ENCODE results near the gene SEC31A. TPM values are rescaled to one million over a fixed set of nuclear protein-coding genes. Genes with fewer than 3 reads are reported as not detected.
"Not testable (repeated sequence)": the region's sequence is repeated elsewhere in the genome, so short reads cannot be mapped to it uniquely, and the experiment has no call there.

Gene SEC31A
- total RNA-seq, 4 donors from 2014 or later, result 117 to 458 (median 253) TPM

DNA sequence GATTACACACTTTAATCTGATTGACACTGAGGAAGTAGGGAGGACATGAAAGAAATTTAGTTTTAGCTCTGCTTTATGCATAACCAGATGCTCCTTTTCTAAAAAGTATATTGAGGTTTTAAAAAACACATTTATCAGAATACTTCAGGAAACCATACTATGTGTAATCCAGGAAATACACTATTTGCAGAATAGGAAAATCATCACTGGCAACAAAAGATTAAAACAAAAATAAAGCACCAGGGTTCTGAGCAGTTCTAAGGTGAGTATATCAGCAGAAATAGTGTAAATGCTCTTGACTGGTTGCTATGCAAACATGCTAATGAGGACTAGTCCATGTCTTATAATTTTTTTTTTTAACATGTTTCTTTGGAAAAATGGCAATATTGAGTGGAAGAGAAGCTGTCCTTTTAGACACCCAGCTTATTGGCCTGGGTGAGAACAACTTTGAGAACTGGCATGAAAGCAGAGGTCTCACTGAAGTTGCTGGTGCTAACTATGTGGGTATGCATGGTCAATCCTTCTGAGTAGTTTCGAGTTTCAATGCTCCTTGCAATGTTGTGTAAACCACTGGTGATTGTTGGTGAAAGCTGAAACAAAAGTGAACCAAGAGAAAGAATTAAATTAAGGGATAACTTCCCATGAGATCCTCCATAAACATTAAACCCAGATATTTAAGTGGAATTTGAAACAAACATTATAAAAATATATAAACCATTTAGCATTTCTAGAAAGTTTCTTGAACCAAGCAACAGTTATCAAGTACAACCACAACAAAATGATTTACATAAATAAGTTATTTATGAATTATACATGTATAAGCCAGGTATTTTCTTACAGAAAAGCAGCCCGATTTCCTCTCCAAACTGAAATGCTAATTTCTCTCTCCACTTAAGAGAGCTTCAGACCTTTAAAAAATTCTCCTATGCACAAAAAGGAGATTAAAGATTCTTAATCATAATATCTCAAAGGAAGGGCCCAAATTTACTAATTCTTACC, 72.0 kb downstream of the SEC31A start:
- Histone ChIP-seq H3K9me3 (no peaks in the 10 kb centered on the region), H3K4me1 (no peaks in the 10 kb centered on the region), H3K36me3 (no peaks in the 10 kb centered on the region), H3K27me3 (no peaks in the 10 kb centered on the region), H3K4me3 (no peak overlapping the region), H3K27ac (no peak overlapping the region)
- TF ChIP-seq, protein P1, sequence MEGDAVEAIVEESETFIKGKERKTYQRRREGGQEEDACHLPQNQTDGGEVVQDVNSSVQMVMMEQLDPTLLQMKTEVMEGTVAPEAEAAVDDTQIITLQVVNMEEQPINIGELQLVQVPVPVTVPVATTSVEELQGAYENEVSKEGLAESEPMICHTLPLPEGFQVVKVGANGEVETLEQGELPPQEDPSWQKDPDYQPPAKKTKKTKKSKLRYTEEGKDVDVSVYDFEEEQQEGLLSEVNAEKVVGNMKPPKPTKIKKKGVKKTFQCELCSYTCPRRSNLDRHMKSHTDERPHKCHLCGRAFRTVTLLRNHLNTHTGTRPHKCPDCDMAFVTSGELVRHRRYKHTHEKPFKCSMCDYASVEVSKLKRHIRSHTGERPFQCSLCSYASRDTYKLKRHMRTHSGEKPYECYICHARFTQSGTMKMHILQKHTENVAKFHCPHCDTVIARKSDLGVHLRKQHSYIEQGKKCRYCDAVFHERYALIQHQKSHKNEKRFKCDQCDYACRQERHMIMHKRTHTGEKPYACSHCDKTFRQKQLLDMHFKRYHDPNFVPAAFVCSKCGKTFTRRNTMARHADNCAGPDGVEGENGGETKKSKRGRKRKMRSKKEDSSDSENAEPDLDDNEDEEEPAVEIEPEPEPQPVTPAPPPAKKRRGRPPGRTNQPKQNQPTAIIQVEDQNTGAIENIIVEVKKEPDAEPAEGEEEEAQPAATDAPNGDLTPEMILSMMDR (IDR thresholded peaks at IDR 0.05), result no peak
- TF ChIP-seq POLR2A (IDR thresholded peaks at IDR 0.05), result no peak
- intact Hi-C loops (cut with DNase I; ENCODE audit: low total_unique reads), result no loop called here
- DNase-seq, result no peak

DNA sequence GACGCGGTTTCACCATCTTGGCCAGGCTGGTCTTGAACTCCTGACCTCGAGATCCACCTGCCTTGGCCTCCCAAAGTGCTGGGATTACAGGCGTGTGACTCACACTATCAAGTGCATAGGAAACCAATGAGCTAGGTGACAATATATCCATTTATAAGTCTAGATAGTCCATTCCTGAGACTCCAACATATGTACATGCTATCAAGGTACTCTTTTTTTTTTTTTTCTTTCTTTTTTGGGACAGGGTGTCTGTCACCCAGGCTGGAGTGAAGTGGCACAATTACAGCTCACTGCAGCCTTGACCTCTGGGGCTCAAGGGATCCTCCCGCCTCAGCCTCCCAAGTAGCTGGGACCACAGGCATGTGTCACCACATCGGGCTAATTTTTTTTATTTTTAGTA, 74.1 kb downstream of the SEC31A start:
- H3K27ac ChIP-seq; DNase-seq; H3K9me3 ChIP-seq; H3K27me3 ChIP-seq; H3K36me3 ChIP-seq; H3K4me1 ChIP-seq; H3K4me3 ChIP-seq; intact Hi-C loops (cut with DNase I; ENCODE audit: low total_unique reads): not testable (repeated sequence)

DNA sequence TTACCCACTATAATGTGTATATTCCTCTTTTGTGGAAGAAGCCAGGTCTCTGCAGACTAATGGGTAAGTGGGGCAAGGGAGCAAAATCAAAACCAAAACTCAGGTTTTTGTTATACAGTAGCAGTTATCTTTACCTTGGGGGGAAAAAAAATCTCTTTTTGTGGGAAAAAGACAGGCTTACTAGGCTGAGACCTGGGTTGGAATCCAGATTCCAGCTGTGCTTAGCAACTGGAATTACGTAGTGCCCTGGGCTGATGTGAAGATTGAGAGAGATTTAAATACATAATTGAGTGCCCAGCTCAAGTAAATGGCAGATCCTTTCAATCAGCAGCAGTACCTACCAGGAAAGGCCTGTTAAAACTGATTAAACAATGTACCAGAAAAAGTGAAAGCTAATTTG, 76.9 kb downstream of the SEC31A start:
- no peaks in the 10 kb centered on the region for H3K4me1 ChIP-seq
- no peaks in the 10 kb centered on the region for H3K27me3 ChIP-seq
- no peaks in the 10 kb centered on the region for H3K9me3 ChIP-seq
- TF ChIP-seq POLR2A (IDR thresholded peaks at IDR 0.05), result no peak
- TF ChIP-seq, protein P1 (IDR thresholded peaks at IDR 0.05), result no peak
- H3K27ac ChIP-seq, result no peak overlapping the region
- no peak for DNase-seq
- intact Hi-C loops (cut with DNase I; ENCODE audit: low total_unique reads), result no loop called here
- H3K4me3 ChIP-seq, result no peak overlapping the region
- no peaks in the 10 kb centered on the region for H3K36me3 ChIP-seq

- no peak overlapping the region for H3K4me3 ChIP-seq
- H3K9me3 ChIP-seq, result no peaks in the 10 kb centered on the region
- DNase-seq, result no peak
- TF ChIP-seq, protein P1 (IDR thresholded peaks at IDR 0.05), result no peak
- TF ChIP-seq POLR2A (IDR thresholded peaks at IDR 0.05), result no peak
- H3K27me3 ChIP-seq, result no peaks in the 10 kb centered on the region
- intact Hi-C loops (cut with DNase I; ENCODE audit: low total_unique reads), result no loop called here
- peak overlapping the region; percentile 32 to 53 for H3K27ac ChIP-seq
- no peaks in the 10 kb centered on the region for H3K4me1 ChIP-seq
- no peaks in the 10 kb centered on the region for H3K36me3 ChIP-seq
Observed at GRCh38 chr4:82811838-82812341, 79.1 kb downstream of the SEC31A start.

- H3K27me3 ChIP-seq, result no peaks in the 10 kb centered on the region
- no peak for DNase-seq
- H3K27ac ChIP-seq, result no peak overlapping the region
- no peaks in the 10 kb centered on the region for H3K9me3 ChIP-seq
- H3K36me3 ChIP-seq, result no peaks in the 10 kb centered on the region
- no peaks in the 10 kb centered on the region for H3K4me1 ChIP-seq
- TF ChIP-seq POLR2A (IDR thresholded peaks at IDR 0.05), result no peak
- TF ChIP-seq, protein P1 (IDR thresholded peaks at IDR 0.05), result no peak
- intact Hi-C loops (cut with DNase I; ENCODE audit: low total_unique reads), result no loop called here
- H3K4me3 ChIP-seq, result no peak overlapping the region
Observed at GRCh38 chr4:82811392-82811791, 79.6 kb downstream of the SEC31A start.

Measured in uterus (tissue), 4 donors.